Activated CD8-positive, alpha-beta memory T cell treated with anti-CD3 and anti-CD28 coated beads, Interleukin-2, amount 50 U/mL, for 4 hours (primary cell): ENCODE data around the gene FNDC5.
"Not testable (repeated sequence)": the region's sequence is repeated elsewhere in the genome, so short reads cannot be mapped to it uniquely, and the experiment has no call there.

ENCODE experiments used
- DNase-seq: peaks from one replicate; pipeline ENCODE4 v3.0.0-alpha.2; 2020

FNDC5 gene

GRCh38 chr1:32870615-32871363 is at the start of gene FNDC5:
Gene FNDC5, minus strand, starts transcription at chr1:32870912.
- DNase-seq, result no peak

GRCh38 chr1:32919811-32920733 is 49.4 kb upstream of the FNDC5 start:
- no peak for DNase-seq

DNA sequence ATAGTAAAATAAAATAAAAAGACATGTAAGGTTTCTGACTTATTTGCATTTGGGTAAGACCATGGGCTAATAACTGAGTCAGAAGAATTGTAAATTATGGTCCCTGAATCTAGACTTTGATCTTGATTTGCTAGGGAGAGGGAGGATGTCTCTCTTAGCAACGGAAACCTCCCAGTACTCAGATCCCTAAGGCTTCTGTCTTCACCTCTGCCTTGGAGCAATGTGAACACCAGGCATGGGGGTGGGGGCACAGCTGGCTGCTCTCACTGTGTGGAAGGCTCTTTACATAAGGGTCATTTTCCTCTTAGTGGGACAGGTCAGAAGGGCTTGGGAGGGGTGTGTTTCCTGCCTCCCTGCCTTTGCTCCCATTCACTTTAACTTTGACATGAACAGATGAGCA is 47.5 kb upstream of the FNDC5 start:
- DNase-seq, result no peak

DNA sequence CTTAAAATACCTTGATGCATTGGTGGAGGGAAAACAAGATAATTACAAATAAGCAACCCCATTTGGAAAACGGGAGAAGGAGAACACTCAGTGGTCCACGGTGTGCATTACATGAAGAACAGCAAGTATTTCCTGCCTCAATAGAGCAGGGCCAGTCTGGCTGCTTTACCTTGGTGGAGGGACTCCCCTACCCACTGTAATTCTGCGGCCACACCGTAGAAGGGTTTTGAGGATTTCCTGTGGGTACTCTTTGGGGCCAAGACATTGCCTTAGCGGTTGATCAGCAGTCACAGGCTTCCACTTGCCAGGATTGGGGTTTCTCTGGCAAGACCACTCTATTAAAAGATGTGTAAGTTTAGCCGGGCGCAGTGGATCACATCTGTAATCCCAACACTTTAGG is 46.8 kb upstream of the FNDC5 start:
- no peak for DNase-seq

DNA sequence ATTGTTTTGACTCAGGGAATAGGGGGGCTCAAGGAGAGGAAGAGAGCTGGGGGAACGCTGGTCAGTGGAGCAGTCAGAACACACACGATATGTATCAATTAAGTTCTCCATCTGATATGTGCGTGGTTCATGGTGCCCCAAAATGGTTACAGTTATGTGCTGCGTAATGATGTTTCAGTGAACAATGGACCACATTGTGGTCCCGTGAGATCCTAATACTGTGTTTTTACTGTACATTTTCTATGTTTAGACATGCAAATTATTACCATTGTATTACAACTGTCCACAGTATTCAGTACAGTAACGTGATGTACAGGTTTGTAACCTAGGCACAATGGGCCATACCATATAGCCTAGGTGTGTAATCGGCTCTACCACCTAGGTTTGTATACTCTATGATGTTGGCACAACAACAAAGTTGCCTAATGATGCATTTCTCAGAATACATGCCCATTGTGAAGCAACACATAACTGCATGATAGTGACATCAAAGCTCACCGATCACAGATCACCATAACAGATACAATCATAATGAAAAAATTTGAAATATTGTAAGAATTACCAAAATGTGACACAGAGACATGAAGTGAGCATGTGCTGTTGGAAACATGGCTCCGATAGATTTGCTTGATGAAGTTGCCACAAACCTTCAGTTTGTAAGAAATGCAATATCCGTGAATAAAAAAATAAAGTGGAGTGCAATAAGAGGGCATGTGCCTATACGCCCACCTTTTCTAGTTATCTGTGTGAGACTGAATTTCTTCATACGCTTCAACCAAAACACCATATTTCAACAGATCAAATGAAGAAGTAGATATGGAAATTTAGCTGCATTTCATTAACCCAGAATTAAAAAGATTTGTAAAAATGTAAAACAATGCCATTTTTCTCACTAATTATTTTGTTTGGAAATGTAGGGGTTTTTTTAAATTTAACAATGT is 45.3 kb upstream of the FNDC5 start:
- DNase-seq, result no peak

DNA sequence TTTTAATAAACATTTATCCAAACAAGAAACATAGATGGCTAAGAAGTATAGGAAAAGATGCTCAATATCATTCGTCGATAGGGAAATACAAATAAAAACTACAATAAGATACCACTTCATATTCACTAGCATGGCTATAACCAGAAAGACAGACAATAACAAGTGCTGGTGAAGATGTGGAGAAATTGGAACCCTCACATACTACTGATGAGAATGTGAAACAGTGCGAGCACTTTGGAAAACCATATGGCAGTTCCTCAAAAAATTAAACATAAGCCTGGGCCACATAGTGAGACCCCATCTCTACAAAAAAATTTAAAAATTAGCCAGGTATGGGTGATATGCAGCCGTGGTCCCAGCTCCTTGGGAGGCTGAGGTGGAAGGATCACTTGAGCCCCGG is 39.6 kb upstream of the FNDC5 start:
- DNase-seq, result no peak

GRCh38 chr1:32907435-32907834 is 36.7 kb upstream of the FNDC5 start:
- DNase-seq, result no peak

DNA sequence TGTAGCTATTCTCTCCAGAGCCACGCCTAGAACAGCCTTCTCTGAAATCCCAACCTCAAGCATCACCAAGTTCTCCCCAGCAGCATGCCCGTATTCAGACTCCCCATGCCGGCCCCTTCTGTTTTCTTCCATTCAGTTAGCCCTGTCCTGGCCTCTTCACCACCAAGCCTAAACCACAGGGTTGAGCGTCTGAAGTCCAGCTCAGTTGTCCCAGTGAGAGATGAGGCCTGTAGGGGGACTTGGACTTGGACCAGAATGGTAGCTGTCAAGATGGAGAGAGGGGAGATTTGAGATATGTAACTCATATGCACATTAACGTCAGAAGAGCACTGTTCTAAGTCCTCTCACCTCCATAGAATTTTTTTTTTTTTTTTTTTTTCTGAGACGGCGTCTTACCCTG is 35.9 kb upstream of the FNDC5 start:
- no peak for DNase-seq

- DNase-seq, result not testable (repeated sequence)
These were observed 34.9 kb upstream of the FNDC5 start for GRCh38 chr1:32905588-32905987.

GRCh38 chr1:32904797-32905196 is 34.1 kb upstream of the FNDC5 start:
- no peak for DNase-seq

DNA sequence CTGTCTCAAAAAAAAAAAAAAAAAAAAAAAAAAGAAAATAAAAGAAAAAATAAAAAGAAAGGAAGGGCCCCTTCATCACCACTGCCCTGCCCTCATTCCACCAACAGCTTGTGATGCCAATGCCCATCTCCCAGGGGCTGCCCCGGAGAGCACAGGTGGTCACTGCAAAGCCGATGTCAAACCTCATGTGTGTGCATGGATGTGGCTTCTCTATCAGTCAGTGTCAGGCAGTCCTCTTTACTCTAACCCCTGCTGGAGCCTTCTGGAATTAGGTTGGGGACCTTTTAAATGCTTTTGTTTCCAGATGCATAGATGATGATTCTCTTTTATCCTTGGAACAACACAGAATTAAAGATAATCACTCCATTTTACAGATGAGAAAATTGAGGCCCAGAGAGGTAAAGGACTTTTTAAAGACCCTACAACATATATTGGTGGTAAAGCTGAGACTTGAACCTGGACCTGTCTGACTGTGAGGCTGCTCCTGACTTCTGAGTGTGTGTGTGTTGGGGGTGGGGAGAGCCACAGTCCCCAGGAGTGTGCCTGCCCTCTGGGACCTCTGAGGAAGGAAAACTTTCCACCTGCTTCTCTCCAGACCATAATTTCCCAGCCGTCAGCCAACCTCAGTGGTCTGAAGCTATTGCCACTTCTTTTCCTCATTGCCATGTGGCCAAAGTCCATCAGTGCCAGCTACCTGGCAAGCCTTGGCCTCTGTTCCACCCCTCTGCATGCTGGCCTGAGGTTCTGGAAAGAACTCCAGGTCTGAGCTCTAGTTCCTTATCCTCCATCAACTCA is 33.5 kb upstream of the FNDC5 start:
- DNase-seq, result no peak

DNA sequence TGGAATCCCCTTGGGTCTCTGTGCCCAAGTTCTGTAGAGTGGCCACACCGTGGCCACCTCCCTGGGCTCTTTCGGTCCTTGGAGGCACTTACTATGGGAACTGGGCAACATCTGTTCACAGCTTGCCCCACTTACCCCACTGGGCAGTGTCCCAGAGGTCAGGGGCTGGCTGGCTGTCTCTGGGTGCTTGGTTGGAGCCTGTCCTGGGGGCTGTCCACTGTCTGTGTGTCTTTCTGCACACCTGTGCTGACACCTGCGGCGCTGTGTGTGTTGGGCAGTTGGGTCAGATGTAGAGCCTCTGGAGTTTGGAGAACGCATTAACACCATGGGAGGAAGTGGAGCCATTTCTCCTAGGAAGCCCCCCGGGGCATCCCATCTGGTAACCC is 31.8 kb upstream of the FNDC5 start:
- DNase-seq, result no peak

- no peak for DNase-seq
These were observed 31.3 kb upstream of the FNDC5 start for GRCh38 chr1:32901823-32902534.

GRCh38 chr1:32900956-32901822 is 30.5 kb upstream of the FNDC5 start, which contains the start of gene TMEM54:
Gene TMEM54, minus strand, starts transcription at chr1:32901389. Its CDS starts 151 bp downstream, at chr1:32901238.
- DNase-seq, result no peak

DNA sequence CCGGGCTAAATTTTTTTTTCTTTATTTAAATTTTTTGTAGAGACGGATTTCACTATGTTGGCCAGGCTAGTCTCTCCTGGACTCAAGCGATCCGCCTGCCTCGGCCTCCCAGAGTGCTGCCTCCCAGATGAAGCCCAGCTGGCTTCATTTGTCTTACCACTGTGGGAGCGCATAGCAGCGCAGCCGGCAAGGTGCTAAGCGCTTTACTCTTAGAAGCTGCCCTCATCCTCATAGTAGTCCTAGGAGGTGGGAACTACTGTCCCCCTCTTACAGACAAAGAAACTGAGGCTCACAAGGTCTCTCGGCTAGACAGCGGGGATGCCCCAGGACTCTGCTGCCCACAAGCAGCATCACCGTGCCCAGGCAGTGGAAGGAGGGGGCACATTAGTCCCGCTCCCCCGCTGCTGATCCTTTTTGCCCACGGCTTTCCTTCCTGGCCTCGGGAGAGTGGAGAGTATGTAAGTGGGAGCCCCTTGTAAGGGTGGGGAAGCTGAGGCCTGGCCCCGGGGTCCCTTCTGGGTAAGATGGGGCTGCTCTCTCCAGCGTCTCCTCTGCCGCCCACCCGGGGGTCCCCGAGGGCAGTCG is 29.8 kb upstream of the FNDC5 start:
- no peak for DNase-seq

- DNase-seq, result no peak
These were observed 29.0 kb upstream of the FNDC5 start for GRCh38 chr1:32899586-32900296.

DNA sequence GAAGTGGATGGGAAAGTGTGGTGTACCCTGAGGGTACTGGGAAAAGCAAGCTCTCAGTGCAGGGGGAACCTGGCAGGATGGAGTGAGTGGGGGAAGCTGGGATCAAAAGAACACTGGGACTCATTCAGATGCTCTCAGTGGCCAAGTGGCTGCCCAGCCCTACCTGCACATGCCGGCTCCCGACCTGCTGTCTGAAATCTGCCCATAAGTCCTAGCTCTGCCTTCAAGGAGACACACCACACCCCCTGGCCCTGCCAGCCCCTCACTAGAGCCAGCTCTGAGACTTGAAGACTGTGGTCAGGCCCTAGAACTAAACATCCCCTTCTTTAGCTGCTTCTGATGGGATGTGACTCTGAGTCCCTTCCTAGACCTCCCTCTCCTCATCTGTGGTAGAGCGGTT is 28.2 kb upstream of the FNDC5 start:
- no peak for DNase-seq

DNA sequence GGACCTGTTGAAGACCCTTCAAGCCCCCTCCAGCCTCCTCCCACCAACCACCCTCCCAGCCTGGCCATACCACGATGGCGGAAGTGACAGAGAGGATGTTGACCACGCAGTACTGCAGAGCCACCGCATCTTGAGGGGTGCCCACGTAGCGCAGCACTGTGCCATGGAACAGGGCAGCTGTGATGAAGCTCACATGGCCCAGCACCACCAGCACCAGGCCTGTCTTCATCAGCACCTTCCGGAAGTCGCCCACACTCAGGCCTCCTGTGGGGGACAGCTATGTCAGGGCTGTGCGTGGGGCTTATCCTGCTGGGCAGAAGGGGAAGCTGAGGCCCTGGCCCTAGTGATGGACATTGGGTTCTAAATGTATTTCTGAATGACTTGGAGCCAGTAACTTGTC is 27.3 kb upstream of the FNDC5 start:
- DNase-seq, result no peak
